ENCODE results near the gene CYB561D1. TPM values are rescaled to one million over a fixed set of nuclear protein-coding genes. Genes with fewer than 3 reads are reported as not detected.

Gene CYB561D1
- total RNA-seq, 1 donor from 2014 or later = 5.0 TPM

DNA sequence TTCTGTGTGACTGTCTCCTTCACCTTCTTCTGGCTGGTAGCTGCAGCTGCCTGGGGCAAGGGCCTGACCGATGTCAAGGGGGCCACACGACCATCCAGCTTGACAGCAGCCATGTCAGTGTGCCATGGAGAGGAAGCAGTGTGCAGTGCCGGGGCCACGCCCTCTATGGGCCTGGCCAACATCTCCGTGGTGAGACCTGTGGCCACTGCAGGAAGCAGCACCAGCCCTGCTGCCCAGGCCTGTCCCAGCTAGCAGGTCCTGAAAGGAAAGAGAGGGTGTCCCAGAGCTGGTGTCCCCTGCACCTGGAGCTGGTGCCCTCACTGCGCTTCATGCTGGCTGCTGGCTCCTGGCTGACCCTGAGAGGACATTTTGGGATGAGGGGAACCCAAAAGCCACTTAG lies 16.1 kb upstream of the CYB561D1 start:
- Histone ChIP-seq H3K27me3 (ENCODE audit: control insufficient read depth, insufficient read depth, low read length) (peaks cover 9% of the 10 kb centered on the region), H3K36me3 (ENCODE audit: control insufficient read depth, insufficient read depth, low read length) (no peaks in the 10 kb centered on the region), H3K4me3 (ENCODE audit: low read depth, low read length) (no peak overlapping the region)
- DNase-seq (ENCODE audit: low read depth) (no peak), FAIRE-seq (no peak)
- TF ChIP-seq, protein P1, sequence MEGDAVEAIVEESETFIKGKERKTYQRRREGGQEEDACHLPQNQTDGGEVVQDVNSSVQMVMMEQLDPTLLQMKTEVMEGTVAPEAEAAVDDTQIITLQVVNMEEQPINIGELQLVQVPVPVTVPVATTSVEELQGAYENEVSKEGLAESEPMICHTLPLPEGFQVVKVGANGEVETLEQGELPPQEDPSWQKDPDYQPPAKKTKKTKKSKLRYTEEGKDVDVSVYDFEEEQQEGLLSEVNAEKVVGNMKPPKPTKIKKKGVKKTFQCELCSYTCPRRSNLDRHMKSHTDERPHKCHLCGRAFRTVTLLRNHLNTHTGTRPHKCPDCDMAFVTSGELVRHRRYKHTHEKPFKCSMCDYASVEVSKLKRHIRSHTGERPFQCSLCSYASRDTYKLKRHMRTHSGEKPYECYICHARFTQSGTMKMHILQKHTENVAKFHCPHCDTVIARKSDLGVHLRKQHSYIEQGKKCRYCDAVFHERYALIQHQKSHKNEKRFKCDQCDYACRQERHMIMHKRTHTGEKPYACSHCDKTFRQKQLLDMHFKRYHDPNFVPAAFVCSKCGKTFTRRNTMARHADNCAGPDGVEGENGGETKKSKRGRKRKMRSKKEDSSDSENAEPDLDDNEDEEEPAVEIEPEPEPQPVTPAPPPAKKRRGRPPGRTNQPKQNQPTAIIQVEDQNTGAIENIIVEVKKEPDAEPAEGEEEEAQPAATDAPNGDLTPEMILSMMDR (IDR thresholded peaks at IDR 0.05; ENCODE audit: insufficient read depth, low read length, severe bottlenecking) = no peak

DNA sequence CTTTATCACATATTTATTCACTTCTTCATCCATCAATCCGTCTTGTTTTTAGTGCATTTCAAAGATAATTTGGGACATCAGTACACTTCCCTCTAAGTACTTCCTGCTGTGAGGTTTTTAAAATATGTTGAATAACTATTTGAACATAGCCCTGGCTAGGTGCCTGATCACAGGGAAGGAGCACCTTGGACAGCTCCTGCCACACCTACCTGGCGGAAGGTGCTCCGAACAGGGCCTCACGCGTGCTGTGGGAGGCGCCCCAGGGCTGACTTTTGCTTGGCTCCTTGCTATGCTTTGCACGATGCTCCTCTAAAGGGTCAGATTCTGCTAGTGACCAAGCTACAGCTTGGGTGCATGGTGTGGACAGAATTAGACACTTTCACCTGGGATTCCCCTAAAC lies 15.1 kb upstream of the CYB561D1 start:
- Histone ChIP-seq H3K36me3 (ENCODE audit: control insufficient read depth, insufficient read depth, low read length) (no peaks in the 10 kb centered on the region), H3K27me3 (ENCODE audit: control insufficient read depth, insufficient read depth, low read length) (peaks cover 10% of the 10 kb centered on the region), H3K4me3 (ENCODE audit: low read depth, low read length) (no peak overlapping the region)
- peak; percentile 52 for DNase-seq (ENCODE audit: low read depth)
- TF ChIP-seq, protein P1 (IDR thresholded peaks at IDR 0.05; ENCODE audit: insufficient read depth, low read length, severe bottlenecking) = peak; percentile 14
- no peak for FAIRE-seq

DNA sequence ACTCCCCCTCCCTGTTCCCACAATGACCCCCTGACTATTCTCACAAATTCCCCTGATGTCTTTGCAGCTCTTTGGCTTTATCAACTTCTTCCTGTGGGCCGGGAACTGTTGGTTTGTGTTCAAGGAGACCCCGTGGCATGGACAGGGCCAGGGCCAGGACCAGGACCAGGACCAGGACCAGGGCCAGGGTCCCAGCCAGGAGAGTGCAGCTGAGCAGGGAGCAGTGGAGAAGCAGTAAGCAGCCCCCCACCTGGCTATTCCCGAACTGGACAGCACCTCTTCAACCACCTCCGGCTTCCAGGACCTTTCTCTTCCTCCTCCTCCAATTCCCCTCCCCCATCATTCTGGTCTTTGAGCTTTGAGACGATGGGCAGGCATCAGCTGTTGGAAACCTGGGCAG lies 14.6 kb upstream of the CYB561D1 start:
- Histone ChIP-seq H3K36me3 (ENCODE audit: control insufficient read depth, insufficient read depth, low read length) (no peaks in the 10 kb centered on the region), H3K27me3 (ENCODE audit: control insufficient read depth, insufficient read depth, low read length) (peaks cover 10% of the 10 kb centered on the region), H3K4me3 (ENCODE audit: low read depth, low read length) (no peak overlapping the region)
- TF ChIP-seq, protein P1 (IDR thresholded peaks at IDR 0.05; ENCODE audit: insufficient read depth, low read length, severe bottlenecking) = no peak
- FAIRE-seq (no peak), DNase-seq (ENCODE audit: low read depth) (no peak)

DNA sequence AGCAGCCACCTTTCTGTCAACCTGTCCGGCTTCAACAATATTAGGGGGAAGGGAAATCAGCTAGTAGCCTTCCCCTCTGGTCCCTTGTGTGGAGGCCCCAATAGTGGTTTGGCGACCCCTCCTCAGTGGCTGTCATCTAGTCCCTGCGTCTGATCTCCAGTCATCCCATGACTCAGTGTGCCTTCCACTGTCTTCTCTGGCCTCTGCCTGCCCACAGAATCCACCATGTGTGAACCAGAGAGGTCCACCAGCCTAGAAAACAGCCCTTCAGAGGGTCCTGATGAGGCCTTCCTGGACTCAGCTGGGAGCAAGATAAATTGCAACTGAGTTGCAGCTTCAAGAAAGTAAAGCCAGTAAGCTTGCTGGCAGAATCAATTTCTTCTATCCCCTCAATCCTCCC lies 14.0 kb upstream of the CYB561D1 start:
- no peak for FAIRE-seq
- no peak overlapping the region for H3K4me3 ChIP-seq (ENCODE audit: low read depth, low read length)
- H3K27me3 ChIP-seq (ENCODE audit: control insufficient read depth, insufficient read depth, low read length) = peaks cover 10% of the 10 kb centered on the region
- H3K36me3 ChIP-seq (ENCODE audit: control insufficient read depth, insufficient read depth, low read length) = no peaks in the 10 kb centered on the region
- no peak for DNase-seq (ENCODE audit: low read depth)
- TF ChIP-seq, protein P1 (IDR thresholded peaks at IDR 0.05; ENCODE audit: insufficient read depth, low read length, severe bottlenecking) = no peak

DNA sequence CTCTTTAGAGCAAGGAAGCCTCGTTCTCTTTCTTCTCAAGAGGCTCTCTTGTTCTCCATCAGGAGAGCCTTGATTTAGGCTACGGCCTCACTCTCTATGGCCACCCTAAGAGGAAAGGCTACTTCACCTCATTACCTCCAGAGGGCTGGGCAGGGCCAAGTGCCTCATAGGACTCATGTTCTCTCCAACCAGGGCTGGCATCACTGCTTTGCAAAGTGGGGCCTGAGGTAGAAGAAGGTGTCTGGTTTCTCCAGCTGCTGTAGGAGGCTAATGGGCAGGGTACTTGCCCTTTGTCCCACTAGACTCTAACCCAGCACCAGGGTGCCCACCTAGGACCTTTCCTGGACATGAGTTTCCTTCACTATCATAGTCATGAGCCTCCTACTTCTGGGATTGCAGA lies 12.2 kb upstream of the CYB561D1 start:
- no peak for DNase-seq (ENCODE audit: low read depth)
- FAIRE-seq = no peak
- Histone ChIP-seq H3K36me3 (ENCODE audit: control insufficient read depth, insufficient read depth, low read length) (peaks cover 2% of the 10 kb centered on the region), H3K4me3 (ENCODE audit: low read depth, low read length) (no peak overlapping the region), H3K27me3 (ENCODE audit: control insufficient read depth, insufficient read depth, low read length) (peaks cover 10% of the 10 kb centered on the region)
- TF ChIP-seq, protein P1 (IDR thresholded peaks at IDR 0.05; ENCODE audit: insufficient read depth, low read length, severe bottlenecking) = no peak

DNA sequence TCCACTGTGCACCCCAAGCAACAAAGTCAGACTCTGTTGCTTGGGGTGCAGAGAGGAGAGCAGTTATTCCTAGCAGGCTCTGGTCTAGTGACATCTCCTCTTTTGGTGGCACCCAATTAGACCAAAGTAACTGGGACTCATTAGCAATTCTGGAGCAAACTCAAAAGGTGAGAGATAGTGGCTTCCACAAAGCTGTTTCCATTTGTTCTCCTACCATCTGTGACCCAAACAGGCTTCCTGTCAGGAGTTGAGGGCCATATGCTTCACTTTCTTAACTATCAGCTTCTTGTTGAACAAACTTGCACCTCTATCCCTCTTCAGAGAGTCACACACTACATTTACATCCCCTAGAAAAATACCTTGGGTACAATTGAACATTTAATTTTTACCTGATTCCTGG lies 11.7 kb upstream of the CYB561D1 start:
- peaks cover 4% of the 10 kb centered on the region for H3K36me3 ChIP-seq (ENCODE audit: control insufficient read depth, insufficient read depth, low read length)
- H3K27me3 ChIP-seq (ENCODE audit: control insufficient read depth, insufficient read depth, low read length) = peaks cover 10% of the 10 kb centered on the region
- no peak for DNase-seq (ENCODE audit: low read depth)
- FAIRE-seq = no peak
- TF ChIP-seq, protein P1 (IDR thresholded peaks at IDR 0.05; ENCODE audit: insufficient read depth, low read length, severe bottlenecking) = no peak
- H3K4me3 ChIP-seq (ENCODE audit: low read depth, low read length) = no peak overlapping the region

All from bronchial epithelial cell (primary cell).